IPS-20b (cell line): ENCODE data around the gene PHLDB1.

Experiments used
- H3K27ac ChIP-seq: one replicate; pipeline ENCODE4 v1.5.1; 2013; ENCODE audit warnings: low read length
- H3K27me3 ChIP-seq: 2 replicates; pipeline ENCODE4 v1.6.1; 2013; ENCODE audit warnings: mild to moderate bottlenecking, low read length, inconsistent platforms; ENCODE audit not compliant: insufficient read depth
- H3K36me3 ChIP-seq: 2 replicates; pipeline ENCODE4 v1.6.1; 2013; ENCODE audit warnings: low read depth, mild to moderate bottlenecking, inconsistent platforms, low read length, moderate library complexity; ENCODE audit not compliant: insufficient read depth
- H3K4me1 ChIP-seq: 2 replicates; pipeline ENCODE4 v1.6.1; 2013; ENCODE audit warnings: mild to moderate bottlenecking, control low read depth, inconsistent platforms, low read length, moderate library complexity; ENCODE audit not compliant: insufficient read depth
- H3K4me3 ChIP-seq: 2 replicates; pipeline ENCODE4 v1.5.1; 2013; ENCODE audit warnings: mild to moderate bottlenecking, low read length, inconsistent platforms
- H3K9ac ChIP-seq: 2 replicates; pipeline ENCODE4 v1.6.1; 2013; ENCODE audit warnings: low read depth, mild to moderate bottlenecking, inconsistent platforms, low read length, moderate library complexity
- H3K9me3 ChIP-seq: 2 replicates; pipeline ENCODE4 v1.6.1; 2013; ENCODE audit warnings: mild to moderate bottlenecking, low read depth, low read length, inconsistent platforms; ENCODE audit not compliant: insufficient read depth

Gene PHLDB1

DNA sequence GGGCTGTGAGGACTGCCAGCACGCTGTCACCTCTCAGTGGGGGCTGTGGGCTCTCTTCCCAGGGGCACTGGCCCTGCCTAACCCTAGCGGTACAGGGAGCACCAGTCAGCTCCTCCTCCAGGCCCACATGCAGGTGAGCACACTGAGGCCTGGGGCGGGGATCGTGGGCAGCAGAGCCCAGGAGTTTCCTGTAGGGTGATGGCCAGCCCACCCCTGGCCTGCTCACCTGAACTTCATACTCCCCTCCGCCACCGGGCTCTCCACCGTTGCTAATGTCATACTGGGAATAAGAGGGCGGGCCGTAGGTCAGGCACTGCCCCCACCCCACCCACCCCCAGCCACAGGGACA, 82.1 kb downstream of the PHLDB1 start:
- no peaks in the 10 kb centered on the region for H3K36me3 ChIP-seq
- no peaks in the 10 kb centered on the region for H3K9me3 ChIP-seq
- peaks cover 7% of the 10 kb centered on the region; the same call in 1 of the 2 replicates for H3K4me1 ChIP-seq
- no peak overlapping the region for H3K9ac ChIP-seq
- peak overlapping the region; percentile 71; the same call in 1 of the 2 replicates for H3K4me3 ChIP-seq
- no peaks in the 10 kb centered on the region for H3K27me3 ChIP-seq
- H3K27ac ChIP-seq: no peak overlapping the region

- peak overlapping the region; percentile 65; the same call in 1 of the 2 replicates for H3K9ac ChIP-seq
- peak overlapping the region; percentile 71 for H3K4me3 ChIP-seq
- no peaks in the 10 kb centered on the region for H3K9me3 ChIP-seq
- peak overlapping the region; percentile 73 for H3K27ac ChIP-seq
- H3K4me1 ChIP-seq: peaks cover 7% of the 10 kb centered on the region; the same call in 1 of the 2 replicates
- no peaks in the 10 kb centered on the region for H3K36me3 ChIP-seq
- H3K27me3 ChIP-seq: no peaks in the 10 kb centered on the region
Measured at GRCh38 chr11:118689852-118690552, 82.6 kb downstream of the PHLDB1 start.

DNA sequence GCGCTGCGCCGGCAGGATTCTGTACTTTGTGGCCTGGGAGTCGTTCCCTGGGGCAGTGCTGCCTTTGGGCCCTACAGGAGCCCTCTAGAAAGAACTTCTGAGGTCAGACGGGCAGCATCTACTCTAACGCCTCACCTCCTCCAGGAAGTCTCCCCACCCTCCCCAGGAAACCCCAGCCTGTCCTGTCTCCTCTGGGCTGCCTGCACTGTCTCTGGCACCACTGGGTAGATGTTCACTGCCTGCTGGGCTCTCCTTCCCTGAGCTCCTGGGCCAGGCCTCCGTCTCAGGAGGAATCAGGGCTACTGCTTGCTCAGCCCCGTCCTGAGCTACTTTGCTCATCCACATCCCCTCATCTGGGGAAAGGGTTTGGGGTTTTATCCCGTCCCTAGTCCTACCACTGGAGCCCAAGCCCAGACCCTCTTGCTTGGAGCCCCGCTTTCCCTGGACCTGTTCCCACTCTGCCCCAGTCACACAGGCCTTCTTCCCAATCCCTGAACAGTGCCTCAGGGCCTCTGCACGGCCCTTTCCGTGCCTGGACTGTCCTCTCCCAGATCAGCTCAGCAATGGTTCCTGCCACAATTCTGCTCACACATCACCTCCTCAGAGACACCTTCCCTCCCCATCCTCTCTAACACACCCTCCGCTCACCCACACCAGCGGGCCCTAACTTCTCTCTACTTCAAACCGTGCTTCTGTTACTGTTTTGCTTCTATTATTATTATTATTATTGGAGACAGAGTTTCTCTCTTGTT, 83.3 kb downstream of the PHLDB1 start:
- no peaks in the 10 kb centered on the region for H3K27me3 ChIP-seq
- H3K27ac ChIP-seq: no peak overlapping the region
- peak overlapping the region; percentile 71; the same call in 1 of the 2 replicates for H3K4me3 ChIP-seq
- peak overlapping the region; percentile 65; the same call in 1 of the 2 replicates for H3K9ac ChIP-seq
- H3K9me3 ChIP-seq: no peaks in the 10 kb centered on the region
- peaks cover 7% of the 10 kb centered on the region; the same call in 1 of the 2 replicates for H3K4me1 ChIP-seq
- no peaks in the 10 kb centered on the region for H3K36me3 ChIP-seq

DNA sequence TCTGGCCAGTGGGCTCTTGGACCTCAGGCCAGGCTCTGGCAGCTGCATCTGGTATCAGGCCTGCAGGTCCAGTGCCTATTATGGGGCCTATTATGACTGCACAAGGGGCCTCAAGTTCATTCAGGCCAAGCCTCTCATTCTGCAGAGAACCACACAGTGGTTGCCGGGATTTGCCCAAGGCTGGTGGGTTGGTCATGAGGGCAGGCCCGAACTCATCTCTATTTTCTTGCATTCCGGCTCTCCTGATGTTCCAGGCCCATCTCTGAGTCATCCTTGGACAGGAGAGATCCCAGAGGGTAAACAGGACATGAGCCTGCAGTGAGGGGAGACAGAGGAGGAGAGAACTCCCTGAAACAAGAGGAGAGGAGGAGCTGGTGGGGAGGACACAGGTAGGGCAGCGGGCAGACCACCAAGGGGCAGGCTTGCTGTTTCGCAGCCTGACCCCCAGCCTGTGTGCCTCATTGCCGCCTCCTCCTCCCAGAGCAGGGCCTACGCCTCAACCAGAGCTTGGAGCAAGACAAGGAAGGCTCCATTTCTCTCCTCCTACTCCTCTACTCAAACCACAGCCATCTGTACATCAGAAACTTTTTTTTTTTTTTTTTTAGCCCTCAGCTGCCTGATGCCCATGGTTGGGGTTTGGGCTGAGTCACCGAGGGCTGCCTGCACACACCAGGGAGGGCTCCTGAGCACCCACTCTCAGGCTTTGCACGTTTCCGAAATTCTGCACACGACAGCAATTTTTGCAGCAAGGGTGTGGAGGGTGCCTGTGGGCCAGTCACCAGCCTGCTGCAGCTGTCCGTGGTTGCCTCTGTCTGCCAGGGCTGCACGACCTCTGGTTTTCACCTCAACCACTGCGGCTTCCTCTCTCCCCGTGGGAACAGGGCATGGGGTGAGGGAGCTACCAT, 84.8 kb downstream of the PHLDB1 start:
- Histone ChIP-seq H3K9ac (no peak overlapping the region), H3K27ac (no peak overlapping the region), H3K9me3 (no peaks in the 10 kb centered on the region), H3K4me3 (no peak overlapping the region), H3K36me3 (no peaks in the 10 kb centered on the region), H3K27me3 (no peaks in the 10 kb centered on the region), H3K4me1 (peaks cover 11% of the 10 kb centered on the region; the same call in 1 of the 2 replicates)

GRCh38 chr11:118694185-118694584, 86.8 kb downstream of the PHLDB1 start:
- Histone ChIP-seq H3K9ac (no peak overlapping the region), H3K27ac (no peak overlapping the region), H3K4me3 (no peak overlapping the region), H3K9me3 (no peaks in the 10 kb centered on the region), H3K4me1 (peaks cover 12% of the 10 kb centered on the region; the same call in 1 of the 2 replicates), H3K27me3 (no peaks in the 10 kb centered on the region), H3K36me3 (no peaks in the 10 kb centered on the region)

DNA sequence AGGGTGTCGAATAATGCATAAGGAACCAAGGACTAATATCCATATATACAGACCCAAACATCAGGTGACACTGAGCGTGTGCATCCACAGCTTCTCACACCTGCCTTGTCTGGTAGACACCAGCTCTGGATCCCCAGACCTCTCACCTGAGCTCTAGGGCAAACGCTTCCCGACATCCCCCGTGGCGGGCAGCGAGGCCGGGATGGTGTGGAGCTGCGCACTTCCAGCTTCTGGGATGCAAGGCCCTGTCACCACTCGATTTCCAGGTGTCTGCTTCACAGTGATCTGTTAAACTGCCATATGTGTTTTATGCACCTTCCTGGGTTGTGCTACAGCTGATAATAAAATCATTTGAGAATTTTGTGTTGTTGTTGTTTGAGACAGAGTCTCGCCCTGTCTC, 87.4 kb downstream of the PHLDB1 start:
- Histone ChIP-seq H3K9ac (no peak overlapping the region), H3K9me3 (no peaks in the 10 kb centered on the region), H3K27me3 (no peaks in the 10 kb centered on the region), H3K36me3 (no peaks in the 10 kb centered on the region), H3K4me3 (no peak overlapping the region), H3K27ac (no peak overlapping the region), H3K4me1 (peaks cover 12% of the 10 kb centered on the region; the same call in 1 of the 2 replicates)

DNA sequence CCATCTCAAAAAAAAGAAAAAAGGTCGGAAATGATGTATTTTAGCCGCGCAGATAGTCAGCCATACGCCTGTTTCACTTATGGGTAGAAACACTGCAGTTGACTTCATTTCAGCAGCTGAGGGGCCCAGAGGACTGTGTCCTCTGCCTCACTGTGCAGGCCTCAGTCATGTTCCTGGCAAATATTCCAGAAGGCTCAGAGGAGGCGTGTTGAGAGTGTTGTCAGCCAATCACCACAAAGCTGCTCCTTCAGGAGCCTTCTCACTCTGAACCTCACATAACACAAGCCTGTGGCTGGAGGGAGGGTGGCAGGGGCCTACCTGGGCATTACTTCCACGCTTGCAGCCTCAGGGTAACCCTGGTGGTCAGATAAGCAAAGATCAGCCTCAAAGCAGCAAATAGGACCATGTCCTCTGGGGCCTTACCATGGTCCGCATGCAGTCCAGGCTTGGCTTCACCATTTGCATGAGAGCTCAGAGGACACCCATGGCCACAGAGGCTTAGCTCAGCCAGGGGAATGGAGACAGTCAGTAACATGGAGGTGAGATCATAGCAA, 89.3 kb downstream of the PHLDB1 start:
- H3K27me3 ChIP-seq: no peaks in the 10 kb centered on the region
- peaks cover 12% of the 10 kb centered on the region; the same call in 1 of the 2 replicates for H3K4me1 ChIP-seq
- H3K27ac ChIP-seq: no peak overlapping the region
- H3K36me3 ChIP-seq: no peaks in the 10 kb centered on the region
- H3K9me3 ChIP-seq: peaks cover 8% of the 10 kb centered on the region
- H3K4me3 ChIP-seq: no peak overlapping the region
- no peak overlapping the region for H3K9ac ChIP-seq

- peaks cover 11% of the 10 kb centered on the region; the same call in 1 of the 2 replicates for H3K4me1 ChIP-seq
Measured at GRCh38 chr11:118697346-118697745, 89.9 kb downstream of the PHLDB1 start.

DNA sequence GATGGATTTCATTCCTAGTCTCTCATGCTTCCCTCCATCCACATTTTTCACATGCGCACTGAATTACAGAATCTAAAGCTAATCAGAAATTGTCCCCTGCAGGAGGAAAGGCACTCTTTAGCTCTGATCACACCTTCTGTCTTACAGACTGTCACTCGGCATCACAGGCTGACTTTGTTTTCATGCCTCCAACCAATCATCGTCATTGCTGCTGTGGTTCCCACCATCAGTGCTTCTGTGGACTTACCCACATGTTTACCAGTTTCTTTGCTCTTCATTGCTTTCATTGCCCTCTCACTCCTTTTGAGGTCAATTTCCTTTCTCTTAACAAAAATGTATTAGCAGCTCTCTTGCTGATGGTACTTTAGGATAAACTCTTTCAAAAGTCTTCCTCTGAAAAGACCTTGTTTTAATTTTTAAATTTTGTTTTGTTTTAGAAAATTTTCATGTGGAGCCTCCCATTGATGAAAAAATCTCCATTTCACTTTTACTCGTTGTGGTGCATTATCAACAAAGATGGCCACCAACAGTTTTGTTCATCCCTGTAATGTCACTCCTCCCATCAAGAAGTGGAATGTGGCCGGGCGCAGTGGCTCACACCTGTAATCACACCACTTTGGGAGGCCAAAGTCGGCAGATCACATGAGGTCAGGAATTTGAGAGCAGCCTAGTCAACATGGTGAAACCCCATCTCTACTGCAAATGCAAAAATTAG, 92.2 kb downstream of the PHLDB1 start:
- Histone ChIP-seq H3K9me3 (peaks cover 8% of the 10 kb centered on the region), H3K9ac (no peak overlapping the region), H3K4me1 (0 out of 2 replicates have a peak, but pooled peaks cover 4% of the 10 kb centered on the region), H3K27me3 (no peaks in the 10 kb centered on the region), H3K27ac (no peak overlapping the region), H3K4me3 (no peak overlapping the region), H3K36me3 (no peaks in the 10 kb centered on the region)

More at GRCh38 chr11:118697346-118697745, 89.9 kb downstream of the PHLDB1 start:
- Histone ChIP-seq H3K27ac (no peak overlapping the region), H3K9me3 (peaks cover 8% of the 10 kb centered on the region), H3K4me3 (no peak overlapping the region), H3K36me3 (no peaks in the 10 kb centered on the region), H3K9ac (no peak overlapping the region), H3K27me3 (no peaks in the 10 kb centered on the region)

GRCh38 chr11:118703563-118704106, 96.2 kb downstream of the PHLDB1 start:
- Histone ChIP-seq H3K4me3 (no peak overlapping the region), H3K27ac (no peak overlapping the region), H3K27me3 (no peaks in the 10 kb centered on the region), H3K4me1 (peaks cover 7% of the 10 kb centered on the region), H3K36me3 (no peaks in the 10 kb centered on the region), H3K9ac (no peak overlapping the region), H3K9me3 (peaks cover 8% of the 10 kb centered on the region)
